ENCODE results near the gene EPHA2.

- no peak for TF ChIP-seq EZH2 (IDR thresholded peaks at IDR 0.05; ENCODE audit: borderline replicate concordance, low read depth, low read length, severe bottlenecking)
- no peak for TF ChIP-seq CTCF (IDR thresholded peaks at IDR 0.05; ENCODE audit: extremely low read depth in 1 of 2, insufficient read depth in 1 of 2, low read depth in 1 of 2, low read length in 2 of 2)
- TF ChIP-seq POLR2A (IDR thresholded peaks at IDR 0.05; ENCODE audit: low read depth, low read length) = peak; percentile 50
- TF ChIP-seq MAX (IDR thresholded peaks at IDR 0.05; ENCODE audit: insufficient read depth, insufficient read length) = no peak
- TF ChIP-seq POLR2AphosphoS5 (IDR thresholded peaks at IDR 0.05; ENCODE audit: insufficient read depth, low read depth, low read length) = peak; percentile 38
Observed at GRCh38 chr1:16139473-16139962, 16.4 kb downstream of the EPHA2 start.

All from endothelial cell of umbilical vein (primary cell).